Neural crest cell (in vitro differentiated cells): Measurements from ENCODE around the gene JCAD. TPM values are rescaled to one million over a fixed set of nuclear protein-coding genes. Genes with fewer than 3 reads are reported as not detected.

Experiments used
- DNase-seq: peaks from one replicate; pipeline ENCODE4 v3.0.0; 2021; ENCODE audit warnings: low read depth, mixed read lengths, low spot score
- H3K27ac Mint-ChIP-seq: one replicate; pipeline ENCODE4 v1.8.0; 2021; ENCODE audit warnings: mild to moderate bottlenecking, mixed read lengths; ENCODE audit not compliant: unreplicated experiment
- H3K27me3 Mint-ChIP-seq: 2 replicates; pipeline ENCODE4 v1.8.0; 2021; ENCODE audit warnings: low read depth, mild to moderate bottlenecking, mixed read lengths
- H3K36me3 Mint-ChIP-seq: 2 replicates; pipeline ENCODE4 v1.8.0; 2021; ENCODE audit warnings: low read depth, mild to moderate bottlenecking, mixed read lengths
- H3K4me1 Mint-ChIP-seq: 2 replicates; pipeline ENCODE4 v1.8.0; 2021; ENCODE audit warnings: mixed read lengths
- H3K4me3 Mint-ChIP-seq: one replicate; pipeline ENCODE4 v1.8.0; 2021; ENCODE audit warnings: mild to moderate bottlenecking, mixed read lengths
- H3K9me3 Mint-ChIP-seq: 2 replicates; pipeline ENCODE4 v1.8.0; 2021; ENCODE audit warnings: mixed read lengths
- CTCF ChIP-seq: fragments of 200-600 bp; sonication (generic); conservative IDR thresholded peaks from 2 replicates; pipeline ENCODE4 v1.5.0; 2021; ENCODE audit warnings: antibody characterized with exemption, mild to moderate bottlenecking
- total RNA-seq: library from RNA; stranded (reverse); gene quantifications from 2 replicates; pipeline ENCODE4 v1.2.1, GENCODE V29; 2021

Gene JCAD
- total RNA-seq, 1 donor from 2014 or later, result 0.61 TPM

DNA sequence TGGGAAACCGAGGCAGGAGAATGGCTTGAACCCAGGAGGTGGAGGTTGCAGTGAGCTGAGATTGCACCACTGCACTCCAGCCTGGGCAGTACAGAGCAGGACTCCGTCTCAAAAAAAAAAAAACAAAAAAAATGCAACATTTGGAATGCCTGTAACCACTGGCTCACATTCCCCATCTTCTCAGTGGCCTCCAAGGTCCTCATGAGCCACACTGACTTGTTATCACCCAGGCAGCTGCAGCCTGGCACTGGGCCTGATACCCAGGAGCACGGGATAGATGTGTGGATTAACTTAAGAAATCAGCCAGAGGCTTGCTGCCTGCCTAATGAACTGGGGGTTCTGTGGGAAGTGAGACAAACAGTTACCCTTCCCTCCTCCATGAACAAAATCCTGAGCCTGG lies 23.0 kb downstream of the JCAD start:
- H3K36me3 Mint-ChIP-seq, result no peaks in the 10 kb centered on the region

DNA sequence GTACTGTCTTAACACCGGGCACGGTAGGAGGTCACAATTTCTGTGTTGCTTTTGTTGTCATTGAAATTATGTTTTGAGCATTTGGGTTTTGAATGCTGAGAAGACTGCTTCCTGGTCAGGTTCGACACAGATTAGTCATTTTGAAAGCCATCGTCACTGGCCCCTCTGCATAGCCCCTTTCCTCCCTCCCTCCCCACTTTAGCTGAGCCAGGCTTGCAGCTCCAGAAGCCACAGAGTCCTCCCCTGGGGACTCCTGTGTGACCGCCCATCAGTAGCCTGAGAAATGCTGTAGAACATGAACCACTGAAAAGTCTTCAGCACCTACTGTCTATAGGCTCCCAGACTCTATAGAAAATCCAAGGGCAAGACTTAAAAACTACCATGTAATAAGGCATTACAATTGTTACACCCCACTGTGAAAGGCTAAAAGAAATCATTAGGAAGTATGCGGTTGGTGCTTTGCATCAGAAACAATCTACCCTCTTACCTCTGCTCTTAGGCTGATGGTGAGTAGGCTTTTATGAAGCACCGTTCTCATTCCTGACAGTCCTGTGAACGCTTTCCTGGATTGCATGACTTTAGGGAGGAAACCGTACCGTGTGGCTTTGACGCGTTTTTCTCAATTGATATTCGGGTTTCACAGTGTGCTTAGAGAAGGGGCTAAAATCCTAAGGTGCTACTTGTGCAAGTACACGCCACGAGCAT lies 24.8 kb downstream of the JCAD start:
- DNase-seq, result no peak
- H3K4me1 Mint-ChIP-seq, result peaks cover 4% of the 10 kb centered on the region
- no peaks in the 10 kb centered on the region for H3K9me3 Mint-ChIP-seq
- H3K27ac Mint-ChIP-seq, result no peak overlapping the region
- no peaks in the 10 kb centered on the region for H3K27me3 Mint-ChIP-seq
- no peak overlapping the region for H3K4me3 Mint-ChIP-seq
- no peaks in the 10 kb centered on the region for H3K36me3 Mint-ChIP-seq
- TF ChIP-seq CTCF, result no peak

More for the DNA sequence above, 23.0 kb downstream of the JCAD start:
- no peak for DNase-seq
- H3K9me3 Mint-ChIP-seq, result no peaks in the 10 kb centered on the region
- TF ChIP-seq CTCF, result no peak
- H3K27ac Mint-ChIP-seq, result no peak overlapping the region
- no peak overlapping the region for H3K4me3 Mint-ChIP-seq
- H3K4me1 Mint-ChIP-seq, result peaks cover 4% of the 10 kb centered on the region
- no peaks in the 10 kb centered on the region for H3K27me3 Mint-ChIP-seq

DNA sequence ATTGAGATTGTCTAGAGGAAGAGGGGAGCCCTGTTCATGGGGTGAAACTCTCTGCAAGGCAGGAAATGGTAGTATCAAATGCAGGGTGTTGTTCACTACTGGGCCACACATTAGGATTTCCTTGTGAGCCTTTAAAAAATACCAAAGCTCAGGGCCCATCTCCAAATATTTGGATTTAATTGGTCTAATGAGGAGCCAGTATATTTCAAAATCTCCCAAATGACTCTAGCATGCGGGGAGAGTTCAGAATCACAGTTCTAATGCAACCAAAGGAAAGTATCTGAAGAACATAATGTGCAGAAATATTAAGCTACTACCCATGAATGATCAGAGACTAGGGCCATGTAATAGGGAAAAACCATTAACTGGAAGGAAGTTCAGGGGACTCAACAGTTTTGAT lies 27.3 kb downstream of the JCAD start:
- H3K36me3 Mint-ChIP-seq, result no peaks in the 10 kb centered on the region
- H3K27me3 Mint-ChIP-seq, result no peaks in the 10 kb centered on the region
- no peak overlapping the region for H3K4me3 Mint-ChIP-seq
- H3K9me3 Mint-ChIP-seq, result no peaks in the 10 kb centered on the region
- H3K4me1 Mint-ChIP-seq, result peaks cover 4% of the 10 kb centered on the region
- no peak for DNase-seq
- H3K27ac Mint-ChIP-seq, result no peak overlapping the region
- TF ChIP-seq CTCF, result no peak

GRCh38 chr10:30029872-30030256 lies 29.5 kb downstream of the JCAD start:
- Mint-ChIP-seq H3K4me3 (no peak overlapping the region), H3K27ac (no peak overlapping the region), H3K27me3 (no peaks in the 10 kb centered on the region), H3K9me3 (no peaks in the 10 kb centered on the region), H3K4me1 (peaks cover 3% of the 10 kb centered on the region), H3K36me3 (no peaks in the 10 kb centered on the region)
- DNase-seq, result no peak
- TF ChIP-seq CTCF, result no peak

DNA sequence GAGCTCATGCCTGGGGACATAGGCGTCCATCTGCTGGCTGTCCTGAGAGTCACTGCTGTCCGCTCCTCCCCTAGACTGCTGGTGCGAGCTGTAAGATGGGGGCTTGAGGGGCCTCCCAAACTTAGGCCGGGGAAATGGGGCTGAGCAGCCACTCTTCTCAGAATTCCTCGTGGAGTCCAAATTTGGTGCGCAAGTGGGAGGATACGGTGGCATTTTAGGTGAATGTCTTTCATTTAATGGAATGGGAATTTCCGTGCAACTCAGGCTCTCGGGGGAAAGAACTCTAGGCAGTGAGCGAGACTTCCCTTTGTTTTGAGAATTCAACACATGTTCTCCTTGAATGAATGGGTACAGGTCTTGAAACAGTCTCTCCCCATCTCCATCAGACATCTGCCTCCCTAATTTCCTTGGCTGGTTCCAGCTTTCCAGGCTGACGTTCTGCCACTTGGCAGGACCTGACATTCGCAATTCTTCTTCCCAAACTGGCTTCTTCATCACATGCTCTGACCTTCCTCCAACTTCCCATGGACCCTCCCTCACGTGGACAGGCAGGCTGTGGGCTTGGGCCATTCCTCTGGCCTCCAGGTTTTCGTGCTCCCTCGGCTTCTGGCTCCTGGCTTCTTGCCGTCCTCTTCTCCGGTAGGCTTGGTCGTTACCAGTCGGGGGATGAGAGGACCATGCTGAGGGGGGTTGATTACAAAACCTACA lies 30.1 kb downstream of the JCAD start:
- Mint-ChIP-seq H3K27me3 (no peaks in the 10 kb centered on the region), H3K36me3 (no peaks in the 10 kb centered on the region), H3K27ac (no peak overlapping the region), H3K9me3 (no peaks in the 10 kb centered on the region), H3K4me1 (no peaks in the 10 kb centered on the region), H3K4me3 (no peak overlapping the region)
- no peak for TF ChIP-seq CTCF
- no peak for DNase-seq
